HG03571 (cell line): Measurements from ENCODE around the gene DEXI.
"Not testable (repeated sequence)": the region's sequence is repeated elsewhere in the genome, so short reads cannot be mapped to it uniquely, and the experiment has no call there.

Experiments
- ATAC-seq: cut with Tn5 transposase; IDR thresholded peaks from one replicate; pipeline ENCODE4 v1.9.1; 2021; ENCODE audit not compliant: unreplicated experiment

The DEXI gene

DNA sequence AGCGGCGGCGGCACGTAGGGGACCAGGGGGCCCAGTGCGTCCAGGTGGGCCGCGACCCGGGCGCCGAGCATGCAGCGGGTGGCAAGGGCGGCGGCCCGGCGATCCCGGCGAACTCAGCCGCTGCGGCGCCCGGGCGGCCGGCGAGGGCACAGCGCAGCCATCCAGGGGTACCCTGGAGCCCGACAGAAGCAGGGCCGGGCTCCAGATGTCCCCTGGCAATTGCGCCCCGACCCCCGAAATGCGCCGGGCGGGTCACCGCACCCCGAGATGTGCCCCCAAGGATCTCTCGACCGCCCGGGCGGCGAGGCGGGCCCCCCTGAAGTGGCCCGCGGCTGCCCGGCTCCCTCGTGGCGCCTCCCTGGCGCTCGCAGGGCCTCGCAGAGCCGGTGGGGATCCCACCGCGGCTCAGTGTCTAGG is 325 bp downstream of the DEXI start:
- ATAC-seq, result not testable (repeated sequence)

GRCh38 chr16:10941127-10941933 is 938 bp downstream of the DEXI start:
- no peak for ATAC-seq

- ATAC-seq, result no peak
These were observed 1.7 kb downstream of the DEXI start for GRCh38 chr16:10940501-10941079.

GRCh38 chr16:10939649-10940234 is 2.5 kb downstream of the DEXI start:
- no peak for ATAC-seq

DNA sequence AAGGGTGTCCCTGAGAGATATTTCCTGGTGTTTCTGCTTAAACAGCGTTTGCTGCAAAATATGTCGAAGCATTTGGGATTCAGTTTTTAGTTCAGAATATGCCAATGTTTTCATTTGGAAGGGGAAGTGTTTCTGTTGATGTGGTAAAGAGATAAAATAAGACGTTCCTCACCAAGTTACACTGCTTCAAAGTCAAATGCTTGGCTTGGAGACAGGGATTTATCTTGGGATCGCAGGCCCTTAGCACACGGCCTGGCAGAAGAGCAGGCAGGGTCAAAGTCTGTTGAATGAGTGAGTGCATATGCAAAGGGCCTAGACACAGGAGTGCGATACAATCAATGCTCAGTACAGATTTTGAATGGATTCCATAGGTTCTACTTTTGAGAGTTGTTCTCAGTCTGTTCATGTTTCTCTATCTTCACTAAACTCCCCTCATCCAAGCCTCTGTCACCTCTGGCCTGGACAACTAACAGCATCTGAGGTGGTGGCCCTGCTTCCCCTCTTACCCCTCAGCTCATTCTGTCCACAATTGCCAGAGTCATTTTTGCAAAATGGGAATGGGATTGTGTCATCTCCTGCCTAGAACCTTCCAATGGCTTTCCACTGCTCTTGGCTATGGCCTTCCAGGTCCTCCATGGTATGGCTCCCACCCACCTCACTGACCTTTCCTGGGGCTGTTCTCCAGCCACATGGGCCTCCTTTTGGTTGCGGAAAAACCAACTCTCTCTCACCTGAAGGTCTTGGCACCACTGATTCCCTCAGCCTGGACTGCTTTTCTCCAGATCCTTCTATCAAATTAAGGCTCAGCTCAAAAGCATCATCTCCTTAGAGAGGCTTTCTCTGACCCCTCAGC is 3.2 kb downstream of the DEXI start:
- no peak for ATAC-seq

DNA sequence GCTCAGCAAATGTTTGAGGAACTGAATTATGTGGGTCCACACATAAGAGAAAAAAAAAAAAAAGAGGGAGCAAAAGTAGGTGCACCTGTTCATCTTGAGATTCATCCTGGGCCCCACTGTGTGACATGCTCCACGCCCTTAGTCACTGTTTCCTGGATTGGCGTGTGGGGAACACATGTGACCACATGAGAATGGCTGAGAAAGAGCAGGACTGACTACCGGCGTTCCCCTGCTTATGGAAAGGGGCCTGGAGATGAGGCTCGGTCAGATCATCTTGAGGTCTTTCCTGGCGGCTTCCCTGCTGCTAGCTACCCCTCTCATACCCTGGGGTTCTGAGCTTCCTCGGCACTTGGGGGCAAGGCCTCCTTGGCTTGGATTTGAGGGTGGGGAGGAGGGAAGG is 3.9 kb downstream of the DEXI start:
- no peak for ATAC-seq

GRCh38 chr16:10937068-10937859 is 5.0 kb downstream of the DEXI start:
- no peak for ATAC-seq

- no peak for ATAC-seq
These were observed 5.8 kb downstream of the DEXI start for GRCh38 chr16:10936272-10936984.

DNA sequence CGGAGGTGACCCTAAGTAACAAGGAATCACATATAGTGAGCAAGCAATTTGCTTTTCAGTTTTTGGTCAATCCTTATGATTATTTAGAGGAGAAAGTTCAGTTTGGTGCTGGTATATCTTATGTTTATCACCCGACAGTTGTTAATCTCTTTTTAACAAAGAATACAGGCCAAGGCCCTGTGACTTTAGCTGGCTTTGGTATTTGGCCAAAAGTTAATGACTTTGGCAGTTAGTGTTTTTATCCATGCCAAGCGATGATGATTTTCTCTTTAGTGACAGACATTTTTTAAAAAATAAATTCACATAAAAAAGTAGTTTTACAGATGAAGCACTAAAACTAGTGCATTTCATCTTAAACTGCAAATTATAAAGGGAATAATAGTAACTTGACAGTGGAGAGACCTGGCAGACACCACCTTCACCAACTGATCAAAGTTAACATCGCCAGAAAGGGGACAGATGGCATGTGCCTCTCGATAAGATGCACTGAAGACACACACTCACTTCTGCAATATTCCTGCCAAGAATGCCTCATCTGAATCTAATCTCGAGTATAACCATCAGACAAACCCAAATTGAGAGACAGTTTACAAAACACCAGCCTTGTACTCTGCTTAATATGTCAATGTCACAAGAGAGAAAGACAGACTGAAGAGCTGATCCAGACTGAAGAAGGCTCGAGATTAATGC is 6.9 kb downstream of the DEXI start:
- no peak for ATAC-seq

- no peak for ATAC-seq
These were observed 7.8 kb downstream of the DEXI start for GRCh38 chr16:10934325-10935107.

- no peak for ATAC-seq
These were observed 8.4 kb downstream of the DEXI start for GRCh38 chr16:10933865-10934264.

- no peak for ATAC-seq
These were observed 9.1 kb downstream of the DEXI start for GRCh38 chr16:10932959-10933710.

DNA sequence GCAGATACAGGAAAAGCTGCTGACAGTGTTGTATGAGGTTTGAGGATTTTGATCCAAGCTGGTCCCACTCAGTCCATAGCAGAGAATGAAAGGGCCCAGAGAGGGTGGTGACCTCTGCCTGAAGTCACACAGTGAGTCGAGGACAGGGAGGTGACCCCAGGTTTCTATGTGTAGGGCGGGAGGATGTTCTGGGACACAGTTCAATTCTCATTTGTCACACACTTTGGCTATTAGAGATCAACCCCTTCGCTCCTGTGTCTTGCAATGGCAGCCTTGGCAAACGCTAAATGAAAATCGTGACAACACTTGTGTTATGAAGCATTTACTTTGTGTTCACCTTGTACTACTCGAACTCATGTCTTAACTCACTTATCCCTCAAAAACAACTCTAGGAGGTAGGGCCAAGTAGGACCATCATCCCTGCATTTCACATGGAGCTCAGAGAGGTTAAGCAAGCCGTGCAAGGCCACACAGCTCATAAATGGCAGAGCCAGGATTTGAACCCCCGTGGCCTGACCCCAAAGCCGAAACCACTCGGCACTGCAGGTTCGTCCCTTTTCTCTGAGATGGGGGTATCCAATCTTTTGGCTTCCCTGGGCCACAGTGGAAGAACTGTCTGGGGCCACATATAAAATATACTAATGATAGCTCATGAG is 10.2 kb downstream of the DEXI start:
- no peak for ATAC-seq

- no peak for ATAC-seq
These were observed 11.1 kb downstream of the DEXI start for GRCh38 chr16:10931134-10931533.

- ATAC-seq, result no peak
These were observed 11.5 kb downstream of the DEXI start for GRCh38 chr16:10930755-10931093.

DNA sequence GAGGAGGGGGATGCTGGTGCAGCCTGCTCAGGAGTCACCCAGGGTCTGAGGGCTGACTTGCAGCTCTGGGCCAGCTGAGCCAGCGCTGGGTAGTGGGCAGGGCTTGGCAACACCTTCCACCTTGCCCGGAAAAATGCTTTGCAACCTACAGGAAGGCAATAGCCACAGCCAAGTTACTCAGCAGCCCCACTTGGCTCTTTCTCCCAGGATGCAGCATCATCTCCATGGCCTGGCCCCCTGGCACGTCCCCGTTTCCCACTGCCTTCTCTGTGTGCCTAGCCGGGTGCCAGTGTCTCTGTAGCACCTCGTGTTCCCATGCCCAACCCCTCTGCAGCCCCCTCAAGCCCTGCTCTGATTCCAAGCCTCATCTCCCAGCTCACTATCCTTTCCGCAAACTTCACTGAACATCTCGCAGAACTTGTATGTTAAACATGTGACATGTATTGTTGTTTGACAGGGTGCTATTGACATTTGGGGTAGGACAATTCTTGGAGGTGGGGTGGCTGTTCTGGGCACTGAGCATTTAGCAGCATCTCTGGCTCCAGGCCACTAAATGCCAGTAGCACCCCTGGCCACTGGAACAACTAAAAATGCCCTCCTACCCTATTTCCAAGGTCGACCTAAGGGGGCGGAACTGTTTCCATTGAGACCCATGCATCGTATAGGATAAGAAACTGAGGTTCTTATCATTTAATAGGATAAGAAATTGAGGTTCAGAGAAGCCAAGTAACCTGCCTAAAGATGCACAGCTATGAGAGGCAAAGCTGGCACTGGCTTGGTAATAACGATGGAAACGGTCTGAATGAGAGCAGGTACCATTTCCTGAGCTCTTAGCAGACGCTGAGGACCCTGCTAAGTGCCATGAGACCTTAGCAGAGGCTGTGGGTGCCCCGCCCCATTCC is 12.2 kb downstream of the DEXI start:
- ATAC-seq, result no peak
